Right lobe of liver (tissue), 4 donors: ENCODE results near the gene SDHAF1.

Experiments
- CTCF ChIP-seq, 4 donors: fragments of 200-600 bp in 3 of 4; fragments of 450-650 bp in 1 of 4; IDR thresholded peaks; one replicate each; pipeline versions ENCODE4 v1.5.1 to v1.8.0; 2016 to 2022; ENCODE audit warnings: antibody characterized with exemption in 4 of 4, mild to moderate bottlenecking in 2 of 4
- POLR2A ChIP-seq: fragments of 450-650 bp; IDR thresholded peaks from one replicate; pipeline ENCODE4 v1.6.1; 2017; ENCODE audit warnings: antibody characterized with exemption, mild to moderate bottlenecking
- donor health status: DM: no; HTN: no; CAD: no.
- donor health status: DM: no; HTN: no; CAD: no.
- donor health status: DM: no; HTN: yes; CAD: no.

DNA sequence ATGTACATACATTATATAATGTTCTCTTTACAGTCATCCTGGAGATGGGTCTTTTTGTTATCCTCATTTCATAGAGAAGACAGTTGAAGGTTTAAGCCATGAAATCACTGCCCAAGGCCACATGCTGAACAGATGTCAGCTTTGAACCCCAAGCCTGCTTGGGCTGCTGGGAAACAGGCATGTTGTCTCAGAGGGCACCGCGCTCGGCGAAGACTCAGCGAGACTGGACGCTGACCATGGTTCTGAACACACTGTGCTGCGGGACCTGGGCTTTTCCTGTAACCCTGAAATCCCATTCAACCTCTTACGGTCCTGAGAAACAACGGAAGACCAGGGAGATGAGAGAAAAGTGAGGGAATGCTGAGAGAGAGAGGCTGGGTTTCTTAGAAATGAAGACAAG, 31.5 kb upstream of the SDHAF1 start:
- TF ChIP-seq POLR2A (no peak), CTCF (IDR thresholded peaks at IDR 0.05) (no peak)
